H1 (cell line): Measurements from ENCODE around the gene LRCH1. TPM values are rescaled to one million over a fixed set of nuclear protein-coding genes. Genes with fewer than 3 reads are reported as not detected.

Source experiments
- CTCF ChIA-PET: fragments of 300-600 bp; sonication (Branson Sonifier 250); formaldehyde crosslinking; loops from one replicate; lab custom pipeline; 2021; ENCODE audit not compliant: partially characterized antibody; lab: Charles Lee
- POLR2A ChIA-PET: fragments of 300-600 bp; sonication (Branson Sonifier 250); formaldehyde crosslinking; loops from one replicate; lab custom pipeline; 2021; ENCODE audit warnings: inconsistent platforms; ENCODE audit not compliant: partially characterized antibody; lab: Charles Lee
- DNase-seq, 2 experiments: peaks; one replicate each; pipeline versions ENCODE4 v3.0.0 to v3.0.0-alpha.2; 2010 to 2022; ENCODE audit warnings: low spot score in 2 of 2, low read depth in 1 of 2, mixed read lengths in 1 of 2
- FAIRE-seq: peaks from 2 replicates; lab custom pipeline; 2011; peaks lifted over from hg19 to GRCh38; lab: Jason Lieb, UNC
- H2AFZ ChIP-seq: 2 replicates; pipeline ENCODE4 v1.8.1; 2012; ENCODE audit warnings: low read length, inconsistent platforms
- H2AK5ac ChIP-seq: 2 replicates; pipeline ENCODE4 v1.6.1; 2013; ENCODE audit warnings: low read depth, low read length
- H2BK120ac ChIP-seq: replicated peaks from 2 replicates; pipeline ENCODE3; 2013; ENCODE audit warnings: low read depth, low read length, inconsistent platforms
- H2BK12ac ChIP-seq: 2 replicates; pipeline ENCODE4 v1.6.1; 2013; ENCODE audit warnings: low read depth, low read length
- H2BK15ac ChIP-seq: 2 replicates; pipeline ENCODE4 v1.6.1; 2013; ENCODE audit warnings: low read length
- H2BK20ac ChIP-seq: 2 replicates; pipeline ENCODE4 v1.6.1; 2013; ENCODE audit warnings: low read length
- H2BK5ac ChIP-seq: 2 replicates; pipeline ENCODE4 v1.6.1; 2013; ENCODE audit warnings: low read depth, low read length
- H3K14ac ChIP-seq: 2 replicates; pipeline ENCODE4 v1.6.1; 2013; ENCODE audit warnings: inconsistent platforms; ENCODE audit not compliant: insufficient read length
- H3K18ac ChIP-seq: 2 replicates; pipeline ENCODE4 v1.6.1; 2013; ENCODE audit warnings: low read length; ENCODE audit errors: extremely low read depth
- H3K23ac ChIP-seq: 2 replicates; pipeline ENCODE4 v1.6.1; 2013; ENCODE audit warnings: inconsistent platforms; ENCODE audit not compliant: insufficient read length
- H3K23me2 ChIP-seq: 2 replicates; pipeline ENCODE4 v1.6.1; 2013; ENCODE audit warnings: low read depth, low read length
- H3K27ac ChIP-seq: 2 replicates; pipeline ENCODE4 v1.6.1; 2011; ENCODE audit warnings: low read depth, low read length, inconsistent platforms
- H3K27me3 ChIP-seq, 4 experiments: replicated peaks in 1 of 4; 1 replicate in 1 of 4; 2 replicates in 3 of 4; pipeline versions ENCODE4 v1.6.1 to v1.8.1; 2011 to 2013; ENCODE audit warnings: low read length in 3 of 4, mild to moderate bottlenecking in 3 of 4, inconsistent platforms in 2 of 4, mixed read lengths in 2 of 4, moderate library complexity in 1 of 4; ENCODE audit not compliant: control insufficient read depth in 3 of 4, insufficient read depth in 3 of 4; ENCODE audit errors: extremely low read depth in 1 of 4
- H3K36me3 ChIP-seq, 4 experiments: 2 replicates each; pipeline versions ENCODE4 v1.6.1 to v1.8.1; 2011 to 2013; ENCODE audit warnings: mild to moderate bottlenecking in 4 of 4, low read length in 3 of 4, moderate library complexity in 2 of 4, control low read depth in 1 of 4, inconsistent platforms in 1 of 4; ENCODE audit not compliant: insufficient read depth in 4 of 4, control insufficient read depth in 2 of 4
- H3K4ac ChIP-seq: replicated peaks from 2 replicates; pipeline ENCODE3; 2013; ENCODE audit warnings: low read length, low read depth, mixed read lengths, inconsistent platforms; ENCODE audit not compliant: insufficient read length
- H3K4me1 ChIP-seq, 4 experiments: replicated peaks in 1 of 4; 1 replicate in 1 of 4; 2 replicates in 3 of 4; pipeline versions ENCODE4 v1.6.1 to v1.8.1; 2011 to 2013; ENCODE audit warnings: low read length in 3 of 4, inconsistent platforms in 2 of 4, mixed read lengths in 1 of 4; ENCODE audit not compliant: insufficient read depth in 4 of 4, control insufficient read depth in 3 of 4
- H3K4me2 ChIP-seq, 2 experiments: 2 replicates each; pipeline versions ENCODE4 v1.6.1 to v1.8.1; 2011 to 2013; ENCODE audit warnings: low read depth in 2 of 2, low read length in 2 of 2, control low read depth in 1 of 2, inconsistent platforms in 1 of 2, mild to moderate bottlenecking in 1 of 2; ENCODE audit not compliant: insufficient read depth in 1 of 2
- H3K4me3 ChIP-seq, 4 experiments: fragments of 200-600, 300-600 bp in 1 of 4; sonication (generic), shearing (Covaris generic), sonication (Bioruptor Twin) in 1 of 4; 2 replicates each; pipeline versions ENCODE4 v1.5.1 to v1.8.1; 2011 to 2016; ENCODE audit warnings: low read length in 4 of 4, low read depth in 3 of 4, control low read depth in 2 of 4, inconsistent platforms in 2 of 4, mild to moderate bottlenecking in 2 of 4, mixed read lengths in 1 of 4, moderate library complexity in 1 of 4; ENCODE audit not compliant: insufficient read depth in 2 of 4; ENCODE audit errors: extremely low read depth in 1 of 4
- H3K56ac ChIP-seq: replicated peaks from 2 replicates; pipeline ENCODE3; 2013; ENCODE audit warnings: low read depth, mild to moderate bottlenecking, mixed read lengths, low read length, inconsistent platforms; ENCODE audit not compliant: insufficient read length
- H3K79me1 ChIP-seq: 2 replicates; pipeline ENCODE4 v1.6.1; 2013; ENCODE audit warnings: low read depth, low read length, control low read depth
- H3K79me2 ChIP-seq, 2 experiments: 2 replicates each; pipeline versions ENCODE4 v1.6.1 to v1.8.1; 2012 to 2013; ENCODE audit warnings: low read length in 2 of 2, mild to moderate bottlenecking in 2 of 2, inconsistent platforms in 1 of 2; ENCODE audit not compliant: insufficient read depth in 2 of 2, control insufficient read depth in 1 of 2
- H3K9ac ChIP-seq, 4 experiments: replicated peaks in 1 of 4; 1 replicate in 1 of 4; 2 replicates in 3 of 4; pipeline versions ENCODE4 v1.6.1 to v1.8.1; 2011 to 2013; ENCODE audit warnings: low read depth in 3 of 4, low read length in 3 of 4, control low read depth in 2 of 4, mild to moderate bottlenecking in 2 of 4, moderate library complexity in 2 of 4, inconsistent platforms in 1 of 4; ENCODE audit errors: extremely low read depth in 1 of 4
- H3K9me3 ChIP-seq, 2 experiments: 2 replicates each; pipeline versions ENCODE4 v1.6.1 to v1.8.1; 2012 to 2013; ENCODE audit warnings: mild to moderate bottlenecking in 2 of 2, moderate library complexity in 2 of 2, control low read depth in 1 of 2, inconsistent platforms in 1 of 2, low read depth in 1 of 2, low read length in 1 of 2, mixed read lengths in 1 of 2; ENCODE audit not compliant: insufficient read depth in 2 of 2
- H4K20me1 ChIP-seq, 2 experiments: replicated peaks in 1 of 2; 2 replicates each; pipeline versions ENCODE3 to v1.8.1; 2011 to 2013; ENCODE audit warnings: inconsistent platforms in 2 of 2, low read length in 2 of 2, mild to moderate bottlenecking in 1 of 2; ENCODE audit not compliant: insufficient read depth in 2 of 2, control insufficient read depth in 1 of 2
- H4K5ac ChIP-seq: 2 replicates; pipeline ENCODE4 v1.6.1; 2013; ENCODE audit warnings: low read length, low read depth, mixed read lengths, inconsistent platforms; ENCODE audit not compliant: insufficient read length
- H4K8ac ChIP-seq: 2 replicates; pipeline ENCODE4 v1.8.0; 2013; ENCODE audit warnings: mild to moderate bottlenecking, moderate library complexity, low read length, inconsistent platforms; ENCODE audit not compliant: insufficient read depth; ENCODE audit errors: extremely low read depth
- H4K91ac ChIP-seq: replicated peaks from 2 replicates; pipeline ENCODE3; 2013; ENCODE audit warnings: low read length, mixed read lengths, inconsistent platforms; ENCODE audit not compliant: insufficient read length
- CBX5 ChIP-seq: fragments of 300-800, 300-1000 bp; sonication (generic); IDR thresholded peaks from 2 replicates; pipeline ENCODE4 v1.7.1; 2016; ENCODE audit warnings: antibody characterized with exemption, low read length, low read depth
- CTBP2 ChIP-seq: IDR thresholded peaks from 2 replicates; pipeline ENCODE4 v1.7.0; 2011; ENCODE audit warnings: borderline replicate concordance, mild to moderate bottlenecking, moderate library complexity, mixed read lengths, low read length; ENCODE audit not compliant: insufficient read depth, insufficient read length
- EZH2 ChIP-seq: fragments of 200-600 bp; sonication (generic); IDR thresholded peaks from 2 replicates; pipeline ENCODE4 v1.7.1; 2012; ENCODE audit warnings: low read depth, mild to moderate bottlenecking, moderate library complexity, low read length, inconsistent platforms; ENCODE audit not compliant: severe bottlenecking
- HDAC6 ChIP-seq: IDR thresholded peaks from one replicate; pipeline ENCODE4 v1.7.1; 2012; ENCODE audit warnings: low read depth, mild to moderate bottlenecking, inconsistent platforms, low read length, moderate library complexity
- KDM4A ChIP-seq: IDR thresholded peaks from one replicate; pipeline ENCODE4 v1.7.1; 2012; ENCODE audit warnings: low read depth, mild to moderate bottlenecking, moderate library complexity, low read length, inconsistent platforms; ENCODE audit not compliant: severe bottlenecking
- NRF1 ChIP-seq: IDR thresholded peaks from 2 replicates; pipeline ENCODE4 v1.6.1; 2011; ENCODE audit warnings: mild to moderate bottlenecking, low read depth, low read length, improper control_type of control experiment
- RNF2 ChIP-seq: fragments of 200-900, 300-1000 bp; sonication (generic); IDR thresholded peaks from 2 replicates; pipeline ENCODE4 v1.7.1; 2016; ENCODE audit warnings: borderline replicate concordance, low read depth, mild to moderate bottlenecking, antibody characterized with exemption, low read length; ENCODE audit not compliant: poor library complexity, severe bottlenecking; ENCODE audit errors: missing control alignments
- SP1 ChIP-seq: IDR thresholded peaks from 2 replicates; pipeline ENCODE4 v1.6.1; 2011; ENCODE audit warnings: low read depth, low read length
- SP4 ChIP-seq: IDR thresholded peaks from 2 replicates; pipeline ENCODE4 v1.6.1; 2012; ENCODE audit warnings: low read length, inconsistent platforms
- WGBS, 2 experiments: shearing (Covaris generic) in 1 of 2; methylation state at CpG; one replicate each; pipeline versions ENCODE4 v1.1.6 to v1.1.7; 2013 to 2015; ENCODE audit warnings: low lambda C conversion rate in 2 of 2, mixed read lengths in 2 of 2, inconsistent platforms in 1 of 2, low coverage in 1 of 2, missing lambda C conversion rate in 1 of 2; ENCODE audit not compliant: insufficient replicate concordance in 2 of 2, insufficient coverage in 1 of 2, insufficient read length in 1 of 2; ENCODE audit errors: extremely low coverage in 1 of 2, missing lambda C conversion rate in 1 of 2; 5-methylcytosine and 5-hydroxymethylcytosine counted together
- polyA plus RNA-seq, 7 experiments: library from polyadenylated mRNA; depleted of rRNA in 3 of 7; stranded (reverse) in 5 of 7; unstranded in 2 of 7; fragments of >200 nt in 5 of 7; fragments of 200-250 nt in 2 of 7; gene quantifications; 1 replicate in 5 of 7; 2 replicates in 1 of 7; 4 replicates in 1 of 7; pipeline versions ENCODE4 v1.2.1 to v1.2.3, GENCODE V29; 2011 to 2013; ENCODE audit warnings: missing spikeins in 2 of 7, mixed read lengths in 2 of 7
- total RNA-seq: library from RNA; stranded (reverse); fragmentation: NEBNext Ultra II Directional; extraction: Animal tissue kit (Norgen Biotek cat#: 25700); gene quantifications from 2 replicates; pipeline ENCODE4 v1.2.1, GENCODE V29; 2021

LRCH1 gene
- total and polyA plus RNA-seq, 2 of the 8 experiments (the other 6 are each of a cell fraction or from before 2014, with no cell fraction given) = 3.0 to 10.1 TPM

DNA sequence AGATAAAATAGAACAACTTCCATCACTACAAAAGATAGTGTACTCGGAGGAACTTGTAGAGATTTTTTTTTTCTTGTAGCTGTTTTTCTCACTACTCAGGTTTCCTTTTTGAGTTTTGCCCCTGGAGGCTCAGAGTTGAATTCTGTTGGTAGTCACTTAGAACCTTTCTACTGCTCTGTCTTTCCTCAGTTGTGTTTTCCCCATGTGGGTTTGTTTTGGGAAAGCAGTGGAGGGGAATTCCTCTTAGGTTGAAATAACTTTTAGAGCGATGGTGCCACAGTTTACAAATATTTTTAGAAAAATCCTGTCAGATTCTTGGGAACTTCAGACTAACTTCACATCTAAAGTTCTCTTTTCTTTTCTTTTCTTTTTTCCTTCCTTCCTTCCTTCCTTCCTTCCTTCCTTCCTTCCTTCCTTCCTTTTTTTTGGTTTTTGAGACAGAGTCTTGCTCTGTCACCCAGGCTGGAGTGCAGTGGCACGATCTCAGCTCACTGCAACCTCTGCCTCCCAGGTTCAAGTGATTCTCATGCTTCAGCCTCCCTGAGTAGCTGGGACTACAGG lies 65.8 kb downstream of the LRCH1 start:
- no peak overlapping the region for H2BK120ac ChIP-seq
- no peak overlapping the region for H3K18ac ChIP-seq
- H3K14ac ChIP-seq = no peak overlapping the region
- no peak overlapping the region for H3K4me3 ChIP-seq
- no peak overlapping the region for H3K9ac ChIP-seq
- H3K4ac ChIP-seq = no peak overlapping the region
- H3K23ac ChIP-seq = no peak overlapping the region
- H4K20me1 ChIP-seq = peaks cover 2 to 4% of the 10 kb centered on the region in 2 experiments
- no peak overlapping the region for H2BK15ac ChIP-seq
- DNase-seq = no peak
- H3K4me1 ChIP-seq = peaks cover 5 to 17% (median 11%) of the 10 kb centered on the region in 4 experiments; a peak in 5 of 7 replicates
- H4K91ac ChIP-seq = no peak overlapping the region
- WGBS, 2 experiments = 89% methylated on average over 3 of the region's 3 CpGs; no CpG with 5 or more reads in 1 of the 2 experiments
- TF ChIP-seq SP1 (no peak), HDAC6 (no peak), EZH2 (no peak), CBX5 (no peak), SP4 (no peak), NRF1 (no peak), KDM4A (no peak), RNF2 (no peak), CTBP2 (no peak)
- no peak for FAIRE-seq
- H3K9me3 ChIP-seq = no peaks in the 10 kb centered on the region
- peaks cover 3 to 40% of the 10 kb centered on the region in 2 experiments; a peak in 3 of 4 replicates for H3K79me2 ChIP-seq
- ChIA-PET POLR2A (interaction anchor here (0.7 kb wide), 1 partner anchor 252 kb away, joined by 3 read pairs; no protein-coding TSS in a partner anchor), CTCF (interaction anchor here (1.9 kb wide), 1 partner anchor 67 kb away, joined by 7 read pairs; no protein-coding TSS in a partner anchor)
- no peaks in the 10 kb centered on the region for H3K23me2 ChIP-seq
- H2BK5ac ChIP-seq = no peak overlapping the region
- H4K8ac ChIP-seq = no peak overlapping the region
- H2BK12ac ChIP-seq = no peak overlapping the region
- H3K27ac ChIP-seq = no peak overlapping the region
- H2AK5ac ChIP-seq = no peak overlapping the region
- H3K27me3 ChIP-seq = no peaks in the 10 kb centered on the region
- H3K79me1 ChIP-seq = 0 out of 2 replicates have a peak, but pooled peaks cover 2% of the 10 kb centered on the region
- H3K36me3 ChIP-seq = no peaks in the 10 kb centered on the region
- H2AFZ ChIP-seq = no peak overlapping the region
- no peak overlapping the region for H3K56ac ChIP-seq
- no peak overlapping the region for H2BK20ac ChIP-seq
- no peak overlapping the region for H4K5ac ChIP-seq
- H3K4me2 ChIP-seq = no peak overlapping the region
